Kidney tubule cell (primary cell): Measurements from ENCODE around the gene UBL3.

ENCODE experiments used
- DNase-seq: peaks from one replicate; pipeline ENCODE4 v3.0.0-alpha.2; 2018; ENCODE audit warnings: low spot score

Gene UBL3, protein sequence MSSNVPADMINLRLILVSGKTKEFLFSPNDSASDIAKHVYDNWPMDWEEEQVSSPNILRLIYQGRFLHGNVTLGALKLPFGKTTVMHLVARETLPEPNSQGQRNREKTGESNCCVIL

GRCh38 chr13:29850213-29850898 is at the start of gene UBL3:
UBL3 (minus strand) TSS chr13:29850617; CDS start chr13:29849538, 1,079 bp downstream.
- DNase-seq: peak; percentile 97

- no peak for DNase-seq
Measured at GRCh38 chr13:29897102-29897501, 46.7 kb upstream of the UBL3 start.

DNA sequence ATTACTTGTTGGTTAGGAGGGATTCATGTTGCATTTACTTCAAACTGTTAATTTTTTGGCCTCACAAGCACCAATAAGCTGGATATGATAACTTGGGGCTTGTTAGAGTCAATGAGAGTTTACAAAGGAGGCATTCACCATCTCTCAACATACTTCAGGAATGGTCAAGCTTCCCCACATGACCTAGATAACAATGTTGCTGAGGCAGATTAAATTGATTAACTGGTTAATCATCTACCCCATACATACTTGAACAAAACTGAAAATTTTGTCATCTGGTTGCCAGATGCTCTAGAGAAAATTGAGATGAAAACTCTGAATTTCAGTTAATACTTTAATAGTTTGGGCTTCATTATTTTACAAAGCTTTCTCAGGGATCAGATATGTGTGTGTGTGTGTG is 43.0 kb upstream of the UBL3 start:
- DNase-seq: no peak

DNA sequence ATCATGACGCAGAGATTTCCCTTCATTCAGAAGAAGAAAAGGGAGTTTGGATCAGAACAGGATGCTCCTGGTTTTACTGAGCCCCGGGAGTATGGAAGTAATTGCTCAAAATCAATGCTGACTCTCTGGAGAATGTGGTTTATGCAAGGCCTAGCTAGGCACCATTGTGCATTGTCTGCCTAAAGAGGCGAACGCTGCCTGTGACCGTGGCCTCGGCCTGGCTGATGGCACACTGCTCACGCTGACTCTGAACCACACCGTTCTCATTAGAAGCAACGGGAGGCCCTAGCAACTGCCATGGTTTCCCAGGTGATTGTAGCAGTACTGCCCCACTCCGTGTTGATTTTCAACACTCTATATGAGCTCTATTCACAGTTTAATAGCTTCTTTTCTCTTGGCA is 41.7 kb upstream of the UBL3 start:
- no peak for DNase-seq

- DNase-seq: no peak
Measured at GRCh38 chr13:29889111-29889510, 38.7 kb upstream of the UBL3 start.

DNA sequence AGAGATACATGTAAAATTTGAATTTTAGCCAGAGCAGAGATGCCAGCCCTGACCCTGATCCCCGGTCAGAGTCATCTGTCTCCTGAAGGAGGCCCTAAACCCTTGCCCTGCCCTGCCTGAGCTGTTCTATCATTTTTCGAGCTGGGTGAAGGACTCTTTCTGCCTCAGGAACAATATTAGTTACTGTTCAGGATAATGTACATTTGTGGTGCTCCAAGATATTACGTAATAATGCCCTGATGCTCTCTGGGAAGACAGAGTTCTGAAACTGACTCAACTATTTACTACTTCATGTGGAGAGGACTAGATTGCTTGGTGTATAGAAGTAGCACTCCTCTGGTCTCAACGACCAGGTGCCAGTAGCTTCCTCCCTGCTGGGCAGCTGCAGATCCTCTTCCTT is 37.9 kb upstream of the UBL3 start:
- DNase-seq: no peak

DNA sequence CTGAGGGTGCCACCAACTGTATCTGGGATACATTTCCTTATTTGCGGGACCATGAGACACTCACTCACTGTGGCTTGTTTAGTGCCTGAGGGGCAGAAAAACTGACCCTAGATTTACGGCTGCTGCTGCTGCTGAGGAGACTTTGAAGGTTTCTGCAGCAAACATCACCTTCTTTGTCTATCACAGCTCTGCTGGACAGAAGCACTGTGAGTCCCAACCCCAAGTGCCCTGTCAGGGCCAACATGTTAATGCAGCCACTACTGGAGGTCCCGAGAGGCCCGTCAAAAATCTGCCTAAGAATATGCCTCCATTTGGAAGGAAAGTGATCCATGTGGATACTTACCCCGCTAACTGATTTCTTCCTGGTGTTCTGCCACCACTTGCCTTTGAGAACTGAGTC is 37.3 kb upstream of the UBL3 start:
- no peak for DNase-seq

DNA sequence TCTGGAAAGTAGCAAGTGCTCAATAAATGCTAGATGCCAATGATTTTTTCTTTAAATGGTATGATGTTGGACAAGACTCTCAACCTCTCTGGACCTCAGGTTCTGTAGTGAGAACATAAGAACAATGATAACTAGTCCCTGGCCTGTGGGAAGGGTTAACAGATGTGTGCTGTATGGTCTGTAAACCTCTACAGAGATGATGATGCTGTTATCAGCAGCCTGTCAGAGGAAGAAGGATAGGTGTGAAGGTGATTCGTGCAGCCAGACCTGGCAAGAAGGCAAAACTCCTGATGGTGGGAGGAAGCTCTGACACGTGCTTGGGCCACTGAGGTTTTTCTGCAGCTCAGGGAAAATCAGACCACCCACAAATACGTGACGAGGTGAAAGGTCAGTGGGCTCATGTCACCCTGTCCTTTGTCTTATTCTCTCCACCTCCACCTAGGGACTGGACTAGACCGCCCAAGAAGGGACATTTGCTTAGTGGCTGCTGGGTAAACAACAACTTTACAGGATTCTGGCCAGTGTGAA is 36.7 kb upstream of the UBL3 start:
- DNase-seq: no peak

GRCh38 chr13:29886446-29886845 is 36.0 kb upstream of the UBL3 start:
- no peak for DNase-seq

- no peak for DNase-seq
Measured at GRCh38 chr13:29885989-29886388, 35.6 kb upstream of the UBL3 start.

DNA sequence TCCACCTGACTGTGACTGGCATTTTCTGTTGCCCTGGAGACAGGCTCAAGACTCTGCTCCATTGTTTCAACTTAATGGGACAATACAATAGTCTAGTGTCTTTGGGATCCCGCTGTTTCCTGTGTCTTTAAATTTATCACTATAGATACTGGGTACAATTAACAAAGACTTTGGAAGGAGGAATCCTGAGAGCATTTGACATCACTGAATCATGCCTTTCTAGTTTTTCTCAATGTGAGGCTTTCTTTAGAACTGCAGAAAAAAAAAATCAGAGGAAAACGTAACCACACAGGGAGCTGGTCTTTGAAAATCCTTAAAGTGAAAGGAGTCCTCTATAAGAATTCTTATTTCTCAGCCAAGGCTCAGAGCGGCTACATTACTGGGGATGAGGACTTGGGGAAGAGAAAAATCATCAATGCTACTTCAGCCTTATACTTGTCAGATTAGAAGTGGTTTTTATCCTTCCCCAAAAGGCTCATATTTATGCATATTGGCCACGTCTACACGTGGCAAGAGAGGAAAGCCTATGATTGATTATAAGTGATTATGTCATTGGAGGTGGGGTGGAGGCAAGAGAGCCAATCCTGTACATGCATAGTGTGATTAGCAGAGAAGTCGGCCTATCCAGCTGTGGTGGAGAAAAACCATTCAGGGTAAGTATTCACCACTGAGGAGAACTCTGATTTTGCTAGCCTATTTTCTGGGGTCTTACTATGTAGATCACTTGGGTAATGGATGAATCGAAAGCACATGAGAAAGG is 34.4 kb upstream of the UBL3 start:
- peak; percentile 12 for DNase-seq

DNA sequence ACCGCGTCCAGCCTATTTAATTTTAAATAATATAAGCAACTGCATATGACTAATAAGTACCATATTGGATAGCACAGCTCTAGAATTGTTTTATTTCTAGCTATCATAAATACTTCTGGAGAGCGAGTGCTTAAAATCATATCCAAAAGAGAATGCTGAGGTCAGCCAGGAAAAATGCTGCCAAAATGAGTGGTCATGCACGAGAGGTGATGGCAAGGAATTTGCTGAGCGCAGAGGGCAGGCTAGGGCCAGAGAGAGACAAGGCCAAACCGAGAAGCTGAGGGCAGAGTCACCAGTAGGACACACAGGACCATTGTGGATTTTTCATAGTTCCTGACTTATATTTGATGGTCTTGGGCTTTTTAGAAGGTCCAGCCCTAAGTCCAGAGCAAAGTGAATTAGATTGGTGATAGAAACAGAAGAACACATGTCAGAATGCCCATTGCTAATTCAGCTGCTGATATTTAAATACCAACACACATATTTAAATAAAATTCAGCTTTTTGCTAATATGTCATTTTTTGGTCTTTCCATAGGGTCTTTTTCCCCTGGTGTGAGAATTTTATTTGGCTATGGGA is 33.6 kb upstream of the UBL3 start:
- peak; percentile 63 for DNase-seq

DNA sequence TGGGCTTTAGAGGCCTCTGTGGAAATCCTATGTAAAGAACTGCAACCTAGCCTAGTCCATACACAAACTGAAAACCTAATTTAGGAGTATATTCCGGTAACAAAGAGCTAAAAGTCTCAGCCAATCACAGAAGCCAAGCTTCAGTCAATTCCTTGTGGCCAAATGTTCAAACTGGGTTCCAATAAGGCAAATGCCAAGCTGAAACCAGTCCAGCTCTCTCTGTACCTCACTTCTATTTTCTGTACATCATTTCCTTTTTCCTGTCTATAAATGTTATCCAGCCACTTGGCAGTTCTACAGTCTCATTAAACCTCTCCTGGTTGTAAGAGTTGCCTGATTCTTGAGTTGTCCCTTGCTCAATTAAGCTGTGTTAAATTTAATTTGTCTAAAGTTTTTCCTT is 31.7 kb upstream of the UBL3 start:
- DNase-seq: no peak

- DNase-seq: no peak
Measured at GRCh38 chr13:29878101-29878500, 27.7 kb upstream of the UBL3 start.

DNA sequence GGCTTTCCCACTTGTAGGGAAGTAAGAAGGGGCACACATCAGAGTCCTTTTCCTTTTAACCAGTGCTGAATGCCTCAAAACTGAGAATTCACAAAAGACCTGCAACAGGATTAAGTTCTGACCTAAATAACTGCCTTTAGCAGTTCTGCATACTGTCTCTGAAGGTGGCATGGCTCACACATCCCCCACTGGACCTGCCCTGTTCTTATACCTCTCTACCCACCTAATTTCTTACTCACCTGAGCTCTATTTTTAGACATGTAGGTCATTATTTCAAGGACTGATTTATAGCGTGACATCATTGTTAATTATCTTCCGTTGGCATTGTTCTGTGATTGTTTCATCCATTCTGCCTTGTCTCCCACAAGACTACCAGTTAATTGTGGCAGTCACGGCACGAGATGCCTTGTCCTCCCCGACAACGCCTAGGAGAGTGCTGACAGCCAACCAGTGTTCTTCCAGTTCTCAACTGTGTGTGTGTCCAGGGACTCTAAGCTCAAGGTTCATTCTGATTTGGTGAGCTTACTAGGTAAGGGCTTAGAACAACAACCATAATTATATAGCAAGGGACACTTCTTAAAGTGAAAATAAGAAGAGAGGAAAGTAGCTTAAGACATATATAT is 27.1 kb upstream of the UBL3 start:
- DNase-seq: no peak

- DNase-seq: no peak
Measured at GRCh38 chr13:29875646-29876045, 25.2 kb upstream of the UBL3 start.

- no peak for DNase-seq
Measured at GRCh38 chr13:29868581-29868980, 18.2 kb upstream of the UBL3 start.

- no peak for DNase-seq
Measured at GRCh38 chr13:29865934-29866333, 15.5 kb upstream of the UBL3 start.

DNA sequence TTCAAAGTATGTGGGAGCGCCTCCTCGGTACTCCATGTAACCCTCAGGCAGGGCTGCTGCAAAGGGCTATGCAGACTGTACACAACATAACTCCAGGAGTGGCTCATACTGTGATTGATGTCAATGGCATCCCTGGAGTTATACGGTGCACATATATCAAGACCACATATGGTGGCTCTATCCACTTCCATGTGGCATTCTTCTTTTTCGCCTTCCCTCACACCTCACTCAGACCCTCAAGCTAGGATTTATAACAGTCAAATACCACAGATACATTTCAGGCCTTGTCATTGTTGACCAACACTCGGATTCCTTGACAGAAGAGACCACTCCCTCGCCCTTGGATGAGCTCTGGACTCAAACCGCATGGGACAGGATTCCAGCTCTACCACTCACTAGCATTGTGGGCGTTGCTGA is 11.3 kb upstream of the UBL3 start:
- DNase-seq: peak; percentile 46

DNA sequence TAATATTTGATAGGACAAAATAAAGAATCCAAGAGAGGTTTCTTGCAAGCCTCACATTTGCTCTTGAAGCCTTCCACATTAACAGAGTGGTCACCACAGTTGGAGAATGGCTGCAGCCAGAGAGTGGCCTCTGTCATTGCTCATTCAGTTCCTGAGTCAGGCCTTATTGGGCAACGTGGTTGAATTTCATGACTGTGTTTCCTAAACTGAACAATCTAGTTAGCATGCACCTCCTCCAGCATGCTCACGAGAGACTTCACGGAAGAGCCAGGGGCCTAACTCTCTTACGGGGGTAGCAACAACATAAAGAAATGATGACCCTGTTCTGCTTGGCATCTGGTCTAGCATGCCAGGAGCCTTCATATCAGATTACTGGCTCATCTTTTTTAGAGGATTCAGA is 9.6 kb upstream of the UBL3 start:
- DNase-seq: peak; percentile 43

- no peak for DNase-seq
Measured at GRCh38 chr13:29858667-29859066, 8.2 kb upstream of the UBL3 start.

GRCh38 chr13:29858231-29858630 is 7.8 kb upstream of the UBL3 start:
- no peak for DNase-seq
